Astrocyte (in vitro differentiated cells and primary cell): ENCODE results near the gene FLCN.

Experiments
- CTCF ChIP-seq: IDR thresholded peaks from 2 replicates; pipeline ENCODE4 v1.5.1; 2011; ENCODE audit warnings: low read depth, mild to moderate bottlenecking, inconsistent platforms, low read length, moderate library complexity; ENCODE audit not compliant: insufficient read depth
- EZH2 ChIP-seq: IDR thresholded peaks from 2 replicates; pipeline ENCODE4 v1.6.1; 2012; ENCODE audit warnings: mild to moderate bottlenecking, low read length, inconsistent platforms; ENCODE audit not compliant: insufficient read depth

GRCh38 chr17:17196776-17197175, 40.2 kb downstream of the FLCN start:
- no peak for TF ChIP-seq CTCF
- TF ChIP-seq EZH2, result no peak
